GM10847 (cell line): ENCODE measurements around the gene DBX1.

ENCODE experiments used
- POLR2A ChIP-seq: IDR thresholded peaks from 2 replicates; pipeline ENCODE4 v1.6.1; 2011; ENCODE audit not compliant: insufficient read length; ENCODE audit errors: extremely low read depth

Gene DBX1

DNA sequence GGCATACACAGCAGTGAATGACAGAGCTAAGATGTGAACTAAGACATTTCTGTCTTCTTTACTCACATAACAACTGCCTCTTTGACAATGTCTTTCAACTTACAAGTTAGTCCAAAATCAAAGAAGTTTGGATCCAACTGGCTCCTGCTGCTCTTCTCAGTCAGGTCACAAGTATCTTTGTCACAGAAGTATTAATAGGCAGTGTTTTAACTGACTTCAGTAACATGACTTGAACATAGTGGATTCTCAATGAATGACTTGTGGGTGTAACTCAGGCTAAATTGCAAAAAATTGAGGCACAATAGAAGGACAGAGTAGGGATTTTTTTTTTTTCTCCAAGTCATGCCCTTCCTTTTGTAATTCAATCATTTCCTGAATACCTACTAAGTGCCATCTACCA is 22.6 kb downstream of the DBX1 start:
- no peak for TF ChIP-seq POLR2A

DNA sequence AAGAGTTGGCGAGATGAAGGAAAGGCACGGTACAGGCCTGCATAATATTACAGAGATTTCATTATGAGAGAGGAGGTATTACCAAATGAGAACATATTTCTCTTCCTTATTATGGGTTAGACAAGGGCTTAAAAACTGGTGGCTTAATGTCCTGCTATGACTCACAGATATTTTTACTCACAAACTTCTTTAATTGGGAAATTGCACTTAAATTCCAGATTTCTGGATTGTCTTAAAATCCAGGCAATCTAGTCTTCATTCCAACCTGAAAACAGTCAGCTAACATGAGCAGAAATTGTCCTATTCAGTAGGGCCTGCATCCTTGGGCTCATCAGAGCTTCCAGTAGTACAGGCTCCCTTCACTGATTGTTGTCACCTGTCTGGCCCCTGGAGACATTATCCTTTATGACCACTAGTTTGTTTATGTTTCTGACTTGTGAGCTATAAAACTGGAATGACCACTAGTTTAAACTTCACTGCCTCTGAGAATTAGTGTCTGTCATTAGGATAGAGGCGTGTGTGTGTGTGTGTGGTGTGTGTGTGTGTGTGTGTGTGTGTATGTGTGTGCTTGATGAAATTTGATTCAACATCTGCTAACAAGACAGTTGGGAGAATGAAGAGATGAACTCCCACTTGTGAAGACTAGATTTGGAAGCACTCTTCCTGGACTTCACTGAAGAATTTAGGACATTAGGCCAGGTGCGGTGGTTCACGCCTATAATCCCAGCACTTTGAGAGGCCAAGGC is 25.1 kb downstream of the DBX1 start:
- TF ChIP-seq POLR2A: no peak

DNA sequence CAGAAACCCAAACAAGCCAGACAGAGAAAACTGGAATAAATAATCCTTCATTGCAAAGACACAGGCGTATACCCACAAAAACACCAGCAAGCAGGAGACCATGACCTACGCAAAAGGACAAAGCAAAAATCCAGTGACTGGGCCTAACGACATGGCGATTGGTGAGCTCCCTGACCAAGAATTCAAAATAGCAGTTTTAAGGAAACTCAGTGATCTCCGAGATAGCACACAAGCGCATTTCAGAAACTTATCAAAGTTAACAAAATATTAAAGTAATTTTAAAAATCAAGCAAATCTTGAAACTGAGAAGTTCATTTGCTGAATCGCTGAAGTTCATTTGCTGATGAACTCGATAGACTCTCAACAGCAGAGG is 27.6 kb downstream of the DBX1 start:
- TF ChIP-seq POLR2A: no peak

DNA sequence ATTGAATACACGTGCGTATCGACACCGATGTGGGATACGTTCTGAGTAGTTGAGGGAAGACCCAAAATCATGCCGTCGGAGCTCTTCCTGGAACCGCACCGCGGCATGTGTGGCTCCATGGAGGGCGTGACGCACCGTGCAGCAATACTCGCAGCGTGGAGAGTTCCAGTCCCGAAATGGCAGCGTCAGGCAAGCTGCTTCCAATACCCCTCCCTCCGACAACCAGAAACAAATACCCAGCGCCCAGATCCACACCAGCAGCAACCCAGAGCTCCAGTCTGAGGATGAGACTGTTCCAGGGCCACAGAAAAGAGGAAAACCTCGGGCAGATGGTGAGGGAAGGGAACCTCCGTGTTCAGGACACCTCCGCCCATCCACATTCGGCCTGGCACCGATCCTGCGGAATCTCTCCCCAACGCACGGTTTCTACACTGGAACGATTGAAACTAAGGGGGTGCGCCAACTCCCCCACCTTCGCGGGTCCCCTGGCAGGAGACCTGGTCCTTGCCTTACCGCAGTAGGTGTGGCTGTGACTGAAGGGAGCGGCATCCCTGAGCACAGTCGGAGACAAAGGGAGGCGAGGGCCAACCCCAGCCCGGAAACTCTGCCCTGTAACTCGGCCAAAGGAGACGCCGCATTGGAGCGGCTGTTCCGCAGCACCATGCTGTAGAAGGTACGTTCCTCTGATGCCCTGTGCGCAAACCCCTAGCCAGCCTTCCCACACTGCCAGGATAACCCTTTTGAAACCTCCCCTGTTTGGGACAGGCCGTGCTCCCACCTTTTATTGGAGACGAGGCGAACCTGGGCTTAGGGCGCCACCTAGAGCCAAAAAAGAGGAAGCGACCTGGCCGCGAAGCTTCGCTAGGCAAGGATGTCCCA is 28.2 kb downstream of the DBX1 start:
- TF ChIP-seq POLR2A: no peak

DNA sequence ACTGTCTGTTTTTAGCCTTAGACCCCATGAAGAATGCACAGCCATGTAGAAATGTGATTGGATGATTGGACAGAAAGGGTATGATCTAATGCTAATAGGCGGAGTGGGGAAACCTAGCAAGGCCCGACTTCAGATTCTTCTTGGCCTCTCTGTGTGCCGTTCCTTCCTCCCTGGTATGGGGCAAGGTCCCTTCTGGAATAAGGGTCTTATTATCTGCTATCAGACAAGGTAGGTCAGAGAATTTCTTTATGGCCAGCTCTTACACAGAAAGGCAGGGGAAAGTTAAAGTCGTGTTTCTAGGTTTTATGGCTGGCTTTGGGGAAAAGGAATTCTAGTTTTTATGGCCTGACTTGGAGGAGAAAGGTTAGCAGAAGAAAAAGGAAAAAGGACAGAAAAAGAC is 30.6 kb downstream of the DBX1 start:
- no peak for TF ChIP-seq POLR2A

DNA sequence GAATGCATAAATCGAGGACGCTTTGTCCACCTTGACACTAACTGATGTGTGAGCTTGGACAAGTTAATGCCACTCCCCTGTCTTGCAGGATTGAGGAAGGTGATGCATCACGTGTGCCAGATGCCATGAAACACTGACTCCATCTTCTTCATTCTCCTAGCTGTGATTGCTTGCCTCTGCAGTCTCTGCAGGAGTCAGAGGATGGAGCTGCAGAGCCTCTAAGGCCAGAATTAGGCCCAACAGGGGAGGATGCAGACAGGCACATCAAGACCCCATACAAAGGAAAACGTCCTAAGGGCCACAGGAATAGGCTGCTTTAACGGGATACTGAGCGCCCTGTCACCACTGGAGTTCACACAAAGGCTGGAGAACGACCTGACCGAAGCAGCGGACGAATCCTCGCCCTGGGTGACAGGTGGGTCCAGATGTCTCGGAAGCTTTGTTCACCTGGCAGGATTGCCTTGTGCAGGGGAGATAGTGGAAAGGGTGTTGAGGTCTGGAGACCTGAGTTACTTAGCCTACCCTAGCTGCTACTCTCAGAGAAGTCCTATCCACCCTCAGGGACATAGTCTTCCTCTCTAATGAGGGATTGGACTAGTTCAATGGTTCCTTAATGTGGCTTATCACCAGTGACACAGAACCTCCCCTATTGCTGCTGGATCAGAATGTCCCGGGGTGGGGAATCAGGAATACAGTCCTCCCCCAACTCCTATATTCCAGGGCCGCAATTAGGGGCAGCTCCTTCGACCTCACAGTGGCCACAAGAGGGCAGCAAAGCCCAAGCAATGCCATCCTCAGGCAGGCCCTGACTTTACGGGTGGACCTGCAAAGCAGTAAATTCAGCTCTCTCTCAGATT is 32.4 kb downstream of the DBX1 start:
- TF ChIP-seq POLR2A: no peak

DNA sequence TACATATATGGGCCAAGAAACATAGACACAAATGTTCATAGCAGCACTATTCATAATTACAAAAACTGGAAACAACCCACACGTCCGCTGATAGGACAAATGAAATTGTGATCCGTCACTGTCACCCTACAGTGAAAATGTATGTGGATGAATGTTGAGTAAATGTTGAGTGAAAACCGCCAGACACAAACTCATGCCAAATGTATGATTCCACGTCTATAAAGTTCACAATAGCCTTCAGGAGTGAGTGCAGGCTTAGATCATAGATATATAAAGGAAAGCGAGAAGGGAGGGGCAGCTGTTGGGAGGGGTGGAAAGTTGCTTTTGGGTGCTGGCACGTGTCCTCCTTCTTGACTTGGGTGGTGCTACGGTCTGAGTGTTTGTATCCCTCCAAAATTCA is 33.6 kb downstream of the DBX1 start:
- TF ChIP-seq POLR2A: no peak

DNA sequence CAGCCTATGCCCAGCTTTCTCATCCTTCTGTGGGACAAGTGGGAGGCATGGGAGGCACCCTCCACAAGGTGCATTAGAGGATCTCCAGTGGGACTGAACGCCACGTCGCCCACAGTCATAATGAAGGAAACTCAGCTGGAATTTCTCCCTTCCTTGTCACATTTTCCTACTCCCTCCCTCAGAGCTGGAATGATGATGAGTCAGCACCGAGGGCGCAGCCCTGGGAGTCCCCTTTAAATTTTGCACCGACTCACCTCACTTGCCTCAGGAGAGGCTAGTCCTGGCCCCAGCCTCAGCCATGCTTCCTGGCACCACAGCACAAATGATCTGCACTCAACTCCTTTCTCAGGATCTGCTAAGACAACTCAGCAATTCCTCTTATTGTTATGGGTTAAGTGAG is 34.3 kb downstream of the DBX1 start:
- TF ChIP-seq POLR2A: no peak

DNA sequence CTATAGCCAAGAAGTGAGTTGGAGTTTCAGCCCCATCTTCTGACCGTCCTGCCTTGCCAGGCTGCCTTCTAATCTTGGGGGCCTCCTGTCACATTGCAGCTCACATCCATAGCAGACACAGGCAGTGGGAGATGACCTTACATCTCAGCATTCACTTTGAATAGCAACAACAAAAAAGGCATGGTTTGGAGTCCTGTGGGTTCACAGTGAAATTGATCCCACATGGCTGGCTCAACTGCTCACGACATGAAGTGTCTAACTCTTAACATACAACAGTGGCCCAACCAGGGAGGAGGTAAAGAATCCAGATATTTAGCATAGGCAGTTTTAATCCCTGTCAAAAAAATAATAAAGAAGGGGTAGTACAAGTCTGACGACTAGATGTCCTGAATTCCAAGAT is 38.1 kb downstream of the DBX1 start:
- TF ChIP-seq POLR2A: no peak

DNA sequence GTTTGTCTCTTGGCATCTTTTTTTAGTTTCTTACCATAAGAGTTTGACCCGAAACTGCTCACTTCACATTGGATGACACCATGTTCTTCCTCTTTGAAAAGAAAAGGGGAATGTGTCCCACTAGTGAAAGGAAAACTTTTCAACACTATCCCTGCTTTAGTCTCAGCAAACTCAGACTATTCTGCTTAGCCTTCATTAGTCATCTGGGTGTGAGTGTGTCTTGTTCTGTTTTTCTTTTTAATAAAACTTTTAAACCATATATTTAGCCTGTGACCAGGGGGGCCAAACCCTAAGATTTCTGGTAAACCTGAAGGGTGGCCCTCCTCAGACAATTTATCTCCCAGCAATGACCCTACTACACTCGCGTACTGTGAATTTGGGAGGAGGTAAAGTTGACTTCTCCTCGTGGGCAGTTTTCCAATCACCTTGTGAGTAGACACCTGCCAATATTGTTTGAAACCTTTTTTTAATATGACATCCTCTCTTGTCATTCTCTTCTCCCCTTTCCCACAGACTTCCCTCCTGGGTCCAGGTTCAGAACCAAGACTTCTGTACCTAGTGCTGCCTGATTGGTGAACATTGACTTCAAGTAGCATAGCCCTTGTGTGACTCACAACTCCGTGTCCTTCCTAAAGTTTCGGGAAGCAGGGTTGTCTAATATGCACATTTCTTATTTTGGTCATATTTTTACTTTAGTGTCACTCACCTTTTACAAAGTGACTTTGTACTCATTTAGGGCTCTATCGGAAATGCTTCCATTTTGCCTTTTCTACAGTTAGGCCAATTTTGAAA is 39.9 kb downstream of the DBX1 start:
- no peak for TF ChIP-seq POLR2A

DNA sequence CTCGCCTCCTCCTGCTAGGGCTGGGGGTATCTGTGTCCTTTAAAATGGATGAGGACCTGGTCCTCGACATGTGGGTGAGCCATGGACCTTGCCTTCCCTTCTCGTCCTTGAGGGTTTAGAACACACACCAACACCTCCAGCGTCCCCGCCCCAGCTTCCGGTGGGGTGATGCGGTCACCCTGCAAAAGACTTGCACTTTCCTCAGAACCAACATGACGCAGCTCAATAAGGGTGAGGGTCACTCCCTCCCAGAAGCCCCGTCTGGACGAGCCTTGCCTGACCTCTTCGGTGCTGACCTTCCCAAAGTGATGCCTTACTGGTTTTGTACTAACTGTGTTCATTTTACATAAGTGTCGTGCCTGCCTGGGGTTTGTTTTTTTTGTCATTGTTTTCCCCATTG is 41.0 kb downstream of the DBX1 start:
- no peak for TF ChIP-seq POLR2A

DNA sequence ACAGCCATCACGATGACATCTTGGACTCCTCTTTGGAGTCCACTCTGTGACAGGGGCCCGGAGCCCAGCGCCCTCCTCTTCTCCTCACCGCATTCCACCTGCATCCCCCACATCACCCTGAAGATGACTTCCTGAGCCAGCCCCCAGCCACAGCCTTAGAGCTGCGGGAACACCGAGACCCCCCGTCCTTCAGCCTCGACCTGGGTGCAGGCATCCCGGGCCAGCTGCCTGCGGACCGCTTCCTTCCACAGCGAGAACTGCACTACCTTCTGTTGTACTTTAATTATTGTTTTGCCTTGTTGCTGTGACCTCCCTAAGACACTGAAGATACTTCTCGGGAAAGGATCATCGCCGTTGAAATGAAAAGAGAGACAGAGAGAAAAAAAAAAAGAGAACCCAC is 42.1 kb downstream of the DBX1 start:
- TF ChIP-seq POLR2A: no peak

DNA sequence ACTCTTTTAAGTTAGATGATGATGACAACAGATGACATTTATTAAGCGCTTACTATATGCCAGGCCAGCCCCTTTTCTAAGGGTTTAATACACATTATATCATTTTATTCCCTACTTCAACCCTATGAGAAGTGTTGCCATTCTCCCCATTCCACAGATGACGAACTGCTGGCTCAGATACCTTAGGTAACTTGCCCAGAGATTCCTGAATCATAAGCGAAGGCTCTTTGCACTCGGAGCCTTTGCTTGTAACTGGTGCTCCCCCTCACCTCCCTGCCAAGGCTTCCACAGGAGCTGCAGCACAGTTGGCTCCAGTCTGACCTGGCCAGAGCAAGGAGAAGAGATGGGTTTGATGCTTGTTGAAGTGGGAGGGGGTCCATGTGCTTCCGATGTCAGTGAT is 43.0 kb downstream of the DBX1 start:
- no peak for TF ChIP-seq POLR2A

DNA sequence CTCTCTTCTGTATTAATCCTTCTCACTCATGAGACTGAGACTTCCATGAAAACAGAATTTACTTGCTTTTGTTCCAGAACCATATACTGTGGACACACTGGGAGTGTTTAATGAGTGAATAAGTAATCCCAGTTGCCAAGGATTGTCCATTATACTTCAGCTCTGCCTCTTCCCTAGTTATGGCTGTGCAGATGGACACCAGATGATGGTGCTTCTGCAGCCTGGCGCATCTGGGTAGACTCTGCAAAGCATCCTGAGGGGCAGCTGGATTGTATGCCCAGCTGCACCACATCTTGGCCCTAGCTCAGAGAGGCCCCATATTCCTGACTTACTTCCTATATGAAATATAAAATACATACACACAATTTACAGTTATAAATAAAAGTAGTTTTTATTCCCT is 43.5 kb downstream of the DBX1 start:
- no peak for TF ChIP-seq POLR2A

DNA sequence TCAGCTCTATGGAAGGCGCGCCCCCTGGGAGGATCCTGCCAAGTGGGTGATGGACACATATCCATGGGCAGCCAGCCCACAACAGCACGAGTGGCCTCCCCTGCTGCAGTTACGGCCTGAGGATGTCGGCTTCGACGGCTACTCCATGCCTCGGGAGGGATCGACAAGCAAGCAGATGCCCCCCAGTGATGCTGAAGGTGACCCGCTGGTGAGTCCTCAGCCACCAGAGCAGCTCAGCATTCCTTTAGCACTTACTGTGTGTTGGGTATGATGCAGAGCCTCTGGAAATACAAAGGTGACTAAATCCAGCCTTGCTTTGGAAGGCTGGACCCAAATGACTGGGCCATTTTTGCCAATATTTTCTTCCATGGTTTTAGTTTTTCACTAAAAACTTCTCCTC is 45.7 kb downstream of the DBX1 start:
- no peak for TF ChIP-seq POLR2A
